Measurements from ENCODE around the gene CA11.
"Not testable (repeated sequence)": the region's sequence is repeated elsewhere in the genome, so short reads cannot be mapped to it uniquely, and the experiment has no call there.

Gene CA11

DNA sequence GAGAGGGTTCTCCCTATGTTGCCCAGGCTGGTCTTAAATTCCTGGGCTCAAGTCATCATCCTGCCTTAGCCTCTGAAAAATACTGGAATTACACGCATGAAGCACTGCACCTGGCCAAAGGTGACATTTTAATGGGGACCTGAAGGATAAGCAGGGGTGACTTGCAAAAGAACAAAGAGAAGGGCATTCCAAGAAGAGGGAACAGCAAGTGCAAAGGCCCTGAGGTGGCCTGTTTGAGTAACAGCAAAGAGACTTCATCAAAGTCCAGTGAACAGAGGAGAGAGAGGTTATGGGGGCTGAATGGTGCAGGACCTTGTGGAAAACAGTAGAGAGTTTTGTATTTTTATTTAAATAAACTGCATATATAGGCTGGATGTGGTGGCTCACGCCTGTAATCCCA is 4.1 kb downstream of the CA11 start:
- no peak for DNase-seq (ENCODE audit: low spot score)

DNA sequence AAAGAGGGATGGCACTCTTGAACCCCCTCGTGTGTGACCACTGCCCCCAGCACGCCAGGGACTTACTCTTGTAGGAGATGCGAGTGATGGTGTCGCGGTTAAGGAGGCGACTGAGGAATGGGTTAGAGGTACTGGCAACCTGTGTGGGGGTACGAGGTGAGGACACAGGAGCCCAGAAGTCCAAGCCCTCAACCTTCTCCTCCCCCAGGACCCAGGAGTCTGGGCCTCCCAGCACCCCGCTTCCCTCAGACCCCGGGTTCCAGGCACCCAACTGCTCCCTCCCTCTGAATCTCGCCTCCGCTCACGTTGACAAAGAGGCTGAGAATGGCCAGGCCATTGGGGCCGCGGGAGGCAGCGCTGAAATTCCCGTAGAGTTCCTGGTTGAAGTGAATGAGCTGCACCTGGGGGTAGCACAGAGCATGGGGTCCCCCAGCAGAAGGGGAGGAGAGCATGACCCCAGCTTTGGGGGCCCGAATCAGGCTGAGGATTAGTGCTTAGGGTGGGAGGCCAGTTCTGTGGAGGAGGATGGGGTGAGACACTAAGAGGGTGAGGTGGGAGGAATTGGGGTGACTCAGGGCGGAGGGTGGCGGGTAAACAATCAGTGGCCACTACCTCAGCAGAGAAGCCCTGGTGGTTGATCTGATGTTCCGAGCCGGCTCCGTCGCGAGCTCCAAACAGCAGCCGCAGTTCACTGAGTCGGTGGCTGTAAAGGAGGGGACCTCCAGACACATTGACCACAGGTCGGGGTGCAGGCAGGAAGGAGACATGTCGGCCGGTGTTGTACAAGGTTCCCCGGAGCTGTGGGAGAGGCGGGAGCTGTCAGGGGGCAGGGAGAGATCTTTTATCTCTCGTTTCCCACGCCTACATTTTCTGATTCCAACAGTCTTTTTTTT is 6.3 kb downstream of the CA11 start:
- DNase-seq (ENCODE audit: low spot score): no peak

DNA sequence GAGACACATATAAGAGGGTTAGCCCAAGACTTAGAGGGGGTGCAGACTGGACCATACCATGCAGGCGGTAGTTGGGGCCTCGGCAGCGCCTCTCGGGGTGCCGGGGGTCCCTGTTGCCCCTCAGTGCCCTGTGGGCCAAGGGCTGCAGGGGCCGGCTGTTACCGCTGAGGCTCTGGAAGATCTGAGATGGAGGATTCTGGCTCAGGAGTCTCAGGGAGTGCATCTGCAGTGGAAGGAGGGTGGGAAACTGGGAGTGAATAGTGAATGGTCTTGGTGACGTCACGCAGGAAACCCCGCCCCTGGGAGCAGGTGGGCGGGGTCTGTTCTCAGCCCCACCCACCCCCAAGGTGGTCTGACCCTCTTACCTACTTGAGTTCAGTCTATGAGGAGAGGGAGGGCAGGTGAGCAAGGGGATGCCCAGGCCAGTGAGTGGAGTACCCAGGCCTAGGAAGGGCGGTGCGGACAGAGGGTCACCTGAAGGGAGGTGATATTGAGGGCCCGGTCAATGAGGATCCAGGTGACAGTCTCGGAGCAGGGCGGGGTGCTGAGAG is 7.1 kb downstream of the CA11 start:
- peak; percentile 60 for DNase-seq (ENCODE audit: low spot score)

DNA sequence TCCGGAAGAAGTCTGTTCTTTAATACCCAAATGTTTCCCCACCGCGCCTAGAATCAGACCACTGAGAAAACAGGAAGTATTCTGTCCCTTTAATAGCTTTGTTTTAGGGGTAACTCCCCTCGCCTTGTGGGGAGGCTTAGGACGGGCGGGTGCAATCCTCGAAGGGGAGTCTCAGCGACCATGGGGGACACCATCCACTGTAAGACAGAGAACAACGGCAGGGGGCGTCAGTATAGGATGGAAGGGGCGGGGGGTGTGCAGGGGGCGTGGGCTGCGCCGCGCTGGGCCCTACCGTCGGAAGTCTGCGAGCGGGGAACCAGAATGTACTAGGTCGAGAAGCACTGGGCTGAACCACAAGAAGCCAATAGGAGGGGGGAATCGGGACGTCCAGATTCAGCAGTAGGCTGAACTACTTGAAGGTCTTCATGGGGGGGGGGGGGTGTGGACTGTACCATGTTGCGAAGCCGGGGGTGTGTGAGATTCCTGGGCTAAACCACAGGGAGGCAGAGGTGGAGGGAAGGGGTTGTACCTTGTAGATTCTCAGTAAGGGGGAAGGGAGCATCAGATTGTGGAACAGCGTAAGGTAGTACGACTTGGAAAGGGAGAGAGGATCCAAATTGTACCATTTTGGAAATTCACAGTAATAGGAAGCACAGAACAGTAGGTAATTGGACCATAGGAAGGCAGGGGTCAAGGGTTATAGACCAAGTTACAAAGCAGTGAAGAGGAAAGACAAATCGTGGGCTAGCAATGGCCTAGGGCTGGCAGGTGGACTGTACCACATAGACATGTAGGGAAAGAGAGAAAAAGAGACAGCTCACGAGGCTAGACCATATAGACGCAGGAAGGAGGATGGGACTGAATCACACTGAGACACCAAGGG is 7.8 kb downstream of the CA11 start:
- peak; percentile 73 for DNase-seq (ENCODE audit: low spot score)

DNA sequence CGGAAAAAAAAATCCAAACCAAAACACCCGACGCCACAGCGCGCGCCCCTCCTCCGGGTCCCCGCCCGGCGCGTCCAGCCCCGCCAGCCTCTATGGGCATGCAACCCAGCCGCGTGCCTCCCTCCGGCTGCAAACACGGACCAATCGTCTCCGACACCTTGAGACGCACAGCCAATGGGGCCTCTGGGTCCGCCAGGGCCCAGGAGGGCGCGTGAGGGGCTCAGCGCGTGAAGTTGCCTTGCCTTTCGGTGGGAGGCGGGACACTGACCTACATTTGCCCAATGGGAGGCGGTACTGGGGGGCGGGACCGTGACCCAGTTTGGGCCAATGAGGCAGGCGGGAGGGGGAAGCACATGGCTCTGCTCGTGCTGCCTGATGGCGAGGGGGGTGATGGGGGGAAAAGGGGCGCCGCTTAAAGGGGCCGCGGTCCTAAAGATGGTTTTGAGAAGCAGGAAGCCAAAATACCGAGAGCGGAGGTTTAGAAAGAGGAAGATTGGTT is 8.5 kb downstream of the CA11 start:
- peak; percentile 83 for DNase-seq (ENCODE audit: low spot score)

DNA sequence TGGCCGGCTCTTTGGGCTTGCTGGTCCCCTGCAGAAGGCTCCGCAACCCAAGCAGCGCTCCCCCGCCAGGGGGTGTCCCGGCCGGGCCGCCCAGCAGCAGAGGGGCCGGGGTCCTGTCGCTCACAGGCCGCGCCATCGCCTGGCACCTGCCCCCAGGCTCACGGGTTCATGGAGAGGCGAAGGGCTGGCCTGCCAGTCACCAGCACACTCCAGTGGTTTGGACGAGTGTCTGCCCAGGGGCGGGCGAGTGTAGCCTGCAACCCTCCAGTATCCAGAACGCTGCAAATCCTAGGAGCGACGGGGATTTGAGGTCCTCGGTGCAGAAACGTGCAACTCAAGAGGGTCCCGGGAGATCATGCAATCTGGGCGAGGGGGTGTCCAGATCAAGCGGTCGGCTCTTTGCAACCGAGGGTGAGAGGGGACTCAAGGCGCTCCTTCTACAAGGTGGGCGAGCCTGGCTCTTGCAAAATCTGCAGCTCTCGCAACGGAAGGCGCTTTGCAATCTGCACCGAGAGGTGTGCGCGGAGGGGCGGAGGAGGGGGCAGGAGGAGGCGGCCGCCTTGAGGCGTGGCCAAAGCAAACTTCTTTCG is 9.0 kb downstream of the CA11 start, which contains the start of gene DBP:
TSS of gene DBP (minus strand) at position 521 of the 590 bp plus-strand sequence. CDS start at position 136, 385 bp downstream.
- no peak for DNase-seq (ENCODE audit: low spot score)

DNA sequence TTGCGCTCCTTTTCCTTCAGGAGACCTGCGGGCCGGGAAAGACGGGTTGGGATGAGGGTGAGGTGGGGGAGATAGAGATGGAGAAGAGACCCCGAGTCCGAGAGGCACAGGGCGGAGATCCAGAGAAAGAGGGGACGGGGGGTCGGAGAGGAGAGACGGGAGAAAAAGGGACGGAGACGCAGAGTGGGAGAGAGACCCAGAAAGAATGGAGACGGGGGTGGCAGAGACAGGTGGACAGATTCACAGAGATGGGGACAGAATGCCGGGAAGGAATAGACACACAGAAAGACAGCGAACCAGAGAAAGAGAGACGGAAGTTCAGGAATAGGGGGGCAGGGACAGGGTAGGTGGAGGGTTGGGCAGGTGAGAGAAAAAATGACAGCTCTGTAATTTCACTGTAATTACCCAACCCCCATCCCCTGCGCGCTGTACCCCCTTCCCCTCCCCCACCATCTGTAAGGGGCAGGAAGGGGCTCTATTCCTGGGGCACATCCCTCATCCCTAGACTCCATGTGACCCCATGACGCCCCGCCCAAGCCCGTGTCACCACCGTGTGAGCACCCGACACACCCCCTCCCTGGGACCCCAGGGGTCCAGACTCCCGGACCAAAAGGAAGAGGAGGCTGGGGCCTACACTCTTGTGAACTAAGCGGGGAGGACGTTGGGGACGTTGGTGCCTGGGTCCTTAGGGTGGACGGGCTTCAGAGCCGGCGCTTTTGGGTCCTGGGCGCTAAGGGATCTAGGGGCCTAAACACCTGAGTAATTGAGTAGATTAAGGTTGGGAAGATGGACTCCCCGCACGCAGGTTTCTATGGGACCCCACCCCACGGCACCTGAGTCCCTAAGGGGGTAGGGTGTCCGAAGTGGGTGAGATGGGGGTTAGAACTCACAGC is 9.8 kb downstream of the CA11 start:
- DNase-seq (ENCODE audit: low spot score): no peak

DNA sequence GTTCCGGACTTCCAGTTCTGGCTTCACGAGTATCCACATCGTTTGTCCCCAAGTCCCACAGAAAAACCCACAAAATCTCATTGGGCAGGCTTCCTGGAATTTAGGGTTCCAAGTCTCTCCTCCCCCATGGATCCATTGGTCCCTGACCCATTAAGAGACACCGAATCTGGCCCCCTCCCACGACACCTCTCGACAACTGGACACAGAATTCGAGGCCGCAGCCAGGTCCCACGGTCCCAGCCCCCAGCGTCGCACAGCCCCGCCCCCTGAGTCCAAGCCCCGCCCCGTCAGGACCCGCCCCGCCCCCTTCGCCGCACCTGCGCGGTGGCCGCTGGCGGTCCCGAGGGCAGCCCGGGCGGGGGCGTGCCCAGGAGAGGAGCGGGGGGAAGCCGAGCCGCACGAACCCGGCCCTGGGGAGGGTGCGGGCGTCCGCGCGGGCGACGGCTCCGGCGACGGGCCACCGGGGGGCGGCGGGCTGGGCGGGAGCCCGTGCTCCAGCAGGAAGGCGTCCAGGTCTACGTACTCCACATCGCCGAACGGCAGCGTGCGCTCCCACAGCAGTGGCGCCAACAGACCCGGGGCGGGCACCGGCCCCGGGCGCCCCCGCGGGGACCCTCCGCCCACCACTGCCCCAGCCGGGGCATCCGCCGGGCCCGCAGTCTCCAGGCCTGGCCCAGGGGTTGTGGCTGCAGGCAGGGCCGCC is 10.6 kb downstream of the CA11 start:
- peak; percentile 66 for DNase-seq (ENCODE audit: low spot score)

DNA sequence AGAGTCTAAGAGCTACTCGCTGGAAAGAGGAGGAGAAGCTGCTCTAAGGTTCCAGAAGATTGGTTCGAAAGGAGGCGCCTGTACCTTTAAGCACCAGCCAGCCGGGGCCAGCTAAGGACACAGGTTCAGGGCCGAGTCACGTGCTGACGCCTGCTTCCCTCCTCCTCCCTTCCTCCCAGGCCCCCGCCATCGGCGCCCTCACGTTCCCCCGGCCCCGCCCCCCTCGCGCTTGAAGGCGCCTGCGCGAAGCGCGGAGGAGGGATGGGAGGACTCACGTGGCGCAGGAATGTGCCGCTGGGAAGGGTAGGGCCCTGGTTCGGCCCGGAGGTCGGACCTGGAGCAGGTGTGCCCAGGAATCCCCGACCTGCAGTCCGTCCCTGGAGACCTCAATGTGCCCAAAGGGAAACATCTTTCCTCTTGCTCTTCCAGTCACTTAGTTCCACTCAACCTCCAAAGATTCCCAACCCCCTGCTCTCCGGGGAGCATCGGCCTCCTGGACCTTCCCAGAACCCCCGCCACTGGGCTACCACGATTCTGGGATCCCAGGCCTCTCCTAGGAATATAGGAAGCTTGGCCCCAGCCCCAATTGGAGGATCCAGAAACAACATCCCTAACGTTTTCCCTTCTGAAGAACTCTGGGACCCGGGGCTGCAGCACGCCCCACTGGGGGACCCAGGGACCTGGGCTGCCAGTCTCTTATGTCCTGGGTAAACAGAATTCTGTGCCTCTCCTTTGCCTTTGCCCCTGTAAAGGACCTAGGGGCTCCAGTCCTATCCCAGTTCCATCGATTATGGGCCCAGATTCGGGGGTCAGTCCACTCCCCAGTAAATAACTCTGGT is 11.3 kb downstream of the CA11 start:
- peak; percentile 65 for DNase-seq (ENCODE audit: low spot score)

DNA sequence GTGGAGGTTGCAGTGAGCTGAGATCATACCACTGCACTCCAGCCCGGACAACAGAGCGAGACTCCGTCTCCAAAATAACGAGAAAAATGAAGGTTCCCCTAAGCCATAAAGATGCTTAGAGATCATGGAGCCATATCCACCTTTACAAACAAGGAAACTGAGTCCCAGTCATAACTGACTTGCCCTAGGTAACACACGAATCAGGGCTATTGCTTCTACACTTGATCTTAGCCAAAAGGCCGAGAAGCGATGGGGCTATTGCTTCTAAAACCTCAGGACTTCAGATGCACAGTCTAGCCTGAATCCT is 12.0 kb downstream of the CA11 start:
- no peak for DNase-seq (ENCODE audit: low spot score)

DNA sequence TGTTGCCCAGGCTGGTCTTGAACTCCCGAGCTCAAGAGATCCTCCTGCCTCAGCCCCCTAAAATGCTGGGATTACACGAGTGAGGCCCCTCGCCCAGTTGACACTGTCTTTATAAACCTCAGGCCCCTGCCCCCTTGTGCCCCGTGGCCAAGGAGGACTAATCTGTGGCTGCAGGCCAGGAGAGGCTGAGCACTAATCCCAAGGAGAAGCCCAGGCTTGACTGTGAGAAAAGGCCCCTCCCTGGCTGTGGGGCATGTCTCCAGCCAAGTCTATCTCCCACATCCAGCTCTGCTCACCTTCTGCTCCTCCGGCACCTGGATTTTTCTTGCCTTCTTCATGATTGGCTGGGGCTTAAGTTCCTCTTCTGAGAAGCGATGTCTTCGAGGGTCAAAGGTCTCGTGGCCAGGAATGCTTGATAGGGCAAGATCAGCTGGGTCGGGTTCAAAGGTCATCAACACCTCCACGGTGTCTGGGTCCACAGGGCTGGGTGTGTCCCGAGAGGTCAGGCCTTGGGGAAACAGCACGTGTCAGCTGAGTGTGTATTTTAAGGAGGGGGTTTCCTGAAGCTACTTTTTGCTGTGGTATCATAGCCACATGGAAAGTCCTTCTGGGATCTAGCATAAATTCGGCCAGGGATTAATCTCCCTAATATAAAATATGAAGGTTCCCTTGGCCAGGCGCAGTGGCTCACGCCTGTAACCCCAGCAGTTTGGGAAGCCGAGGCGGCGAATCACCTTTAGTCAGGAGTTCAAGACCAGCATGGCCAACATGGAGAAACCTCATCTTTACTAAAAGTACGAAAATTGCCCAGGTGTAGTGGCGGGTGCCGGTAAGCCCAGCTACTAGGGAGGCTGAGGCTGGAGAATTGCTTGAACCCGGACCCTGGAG is 12.6 kb downstream of the CA11 start:
- no peak for DNase-seq (ENCODE audit: low spot score)

DNA sequence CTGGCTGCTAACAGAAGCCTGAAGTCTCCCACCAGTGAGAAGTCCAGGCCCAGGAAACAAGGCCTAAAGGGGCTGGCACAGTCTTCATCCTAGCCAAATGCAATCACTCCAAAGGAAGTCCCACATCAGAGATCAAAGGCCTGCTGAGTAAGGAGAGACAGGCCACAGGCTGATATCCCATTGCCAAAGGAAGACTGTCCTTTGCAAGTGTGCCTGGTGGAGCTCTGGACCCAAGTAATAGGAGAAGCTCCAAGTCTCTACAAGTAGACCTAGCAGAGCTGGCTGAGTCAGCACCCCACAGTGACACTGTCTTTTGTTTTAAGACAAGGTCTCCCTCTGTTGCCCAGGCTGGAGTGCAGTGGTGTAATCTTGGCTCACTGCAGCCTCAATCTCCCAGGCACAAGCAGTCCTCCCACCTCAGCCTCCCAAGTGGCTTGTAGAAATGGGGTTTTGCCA is 13.3 kb downstream of the CA11 start:
- no peak for DNase-seq (ENCODE audit: low spot score)

DNA sequence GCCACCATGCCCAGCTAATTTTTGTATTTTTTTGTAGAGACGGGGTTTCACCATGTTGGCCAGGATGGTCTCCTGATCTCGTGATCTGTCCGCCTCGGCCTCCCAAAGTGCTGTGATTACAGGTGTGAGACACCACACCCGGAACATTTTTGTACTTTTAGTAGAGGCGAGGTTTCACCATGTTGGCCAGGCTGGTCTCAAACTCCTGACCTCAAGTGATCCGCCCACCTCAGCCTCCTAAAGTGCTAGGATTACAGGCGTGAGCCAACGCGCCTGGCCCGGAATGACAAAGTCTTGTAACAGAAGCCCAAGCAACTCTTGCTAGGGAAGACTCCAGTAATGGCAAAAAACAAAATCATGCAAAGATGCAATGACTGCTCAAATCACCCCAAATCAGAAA is 13.7 kb downstream of the CA11 start:
- DNase-seq (ENCODE audit: low spot score): not testable (repeated sequence)

DNA sequence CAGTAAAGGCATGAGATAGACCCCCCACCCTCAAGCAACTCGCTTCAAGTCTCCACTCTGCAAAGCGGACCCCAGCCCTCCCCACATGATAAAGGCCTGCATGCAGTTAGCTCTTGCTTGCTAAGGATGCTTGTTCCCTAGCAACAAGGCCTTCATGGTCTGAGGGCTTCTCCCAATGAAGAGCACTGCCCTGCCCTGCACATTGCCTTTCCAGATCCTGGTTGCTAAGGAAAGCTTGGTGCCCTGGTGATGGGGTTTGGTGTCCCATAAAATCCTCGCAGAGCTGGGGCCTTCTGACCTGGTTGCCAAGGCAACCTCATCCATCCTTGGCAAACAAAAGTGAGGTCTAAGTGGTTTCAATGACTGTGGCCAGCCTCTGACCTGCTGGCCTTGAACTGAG is 14.8 kb downstream of the CA11 start:
- no peak for DNase-seq (ENCODE audit: low spot score)

DNA sequence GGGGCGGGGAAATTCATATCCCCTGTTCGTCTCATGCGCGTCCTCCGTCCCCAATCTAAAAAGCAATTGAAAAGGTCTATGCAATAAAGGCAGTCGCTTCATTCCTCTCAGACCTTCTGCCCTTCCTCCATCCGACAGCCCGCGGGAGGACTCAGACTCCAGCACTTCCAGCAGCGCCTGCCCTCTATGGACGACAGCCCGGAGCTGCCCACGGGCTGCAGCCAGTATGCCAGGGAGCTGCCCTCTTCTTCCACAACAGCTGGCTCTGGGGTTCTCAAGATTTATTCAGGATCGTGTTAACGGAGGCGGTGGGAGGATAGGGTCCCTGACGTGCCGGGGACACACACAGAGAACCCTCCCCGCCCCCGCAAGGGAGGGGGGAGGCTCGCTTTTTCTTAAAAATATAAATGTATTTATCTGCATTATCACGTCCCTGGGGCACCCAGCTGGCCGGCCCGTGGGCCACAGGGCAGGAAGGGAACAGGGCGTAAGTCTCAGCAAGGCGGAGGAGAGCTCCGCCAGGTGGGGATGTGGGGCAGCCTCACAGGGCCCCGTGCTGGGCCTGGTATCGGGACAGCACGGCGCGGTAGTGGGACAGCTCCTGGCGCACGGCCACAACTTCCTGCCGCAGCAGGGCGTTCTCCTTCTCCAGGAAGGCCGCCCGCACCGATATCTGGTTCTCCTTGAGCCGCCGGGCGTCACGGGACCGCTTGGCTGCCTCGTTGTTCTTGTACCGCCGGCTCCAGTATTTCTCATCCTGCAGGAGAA is 15.5 kb downstream of the CA11 start:
- DNase-seq (ENCODE audit: low spot score): no peak

DNA sequence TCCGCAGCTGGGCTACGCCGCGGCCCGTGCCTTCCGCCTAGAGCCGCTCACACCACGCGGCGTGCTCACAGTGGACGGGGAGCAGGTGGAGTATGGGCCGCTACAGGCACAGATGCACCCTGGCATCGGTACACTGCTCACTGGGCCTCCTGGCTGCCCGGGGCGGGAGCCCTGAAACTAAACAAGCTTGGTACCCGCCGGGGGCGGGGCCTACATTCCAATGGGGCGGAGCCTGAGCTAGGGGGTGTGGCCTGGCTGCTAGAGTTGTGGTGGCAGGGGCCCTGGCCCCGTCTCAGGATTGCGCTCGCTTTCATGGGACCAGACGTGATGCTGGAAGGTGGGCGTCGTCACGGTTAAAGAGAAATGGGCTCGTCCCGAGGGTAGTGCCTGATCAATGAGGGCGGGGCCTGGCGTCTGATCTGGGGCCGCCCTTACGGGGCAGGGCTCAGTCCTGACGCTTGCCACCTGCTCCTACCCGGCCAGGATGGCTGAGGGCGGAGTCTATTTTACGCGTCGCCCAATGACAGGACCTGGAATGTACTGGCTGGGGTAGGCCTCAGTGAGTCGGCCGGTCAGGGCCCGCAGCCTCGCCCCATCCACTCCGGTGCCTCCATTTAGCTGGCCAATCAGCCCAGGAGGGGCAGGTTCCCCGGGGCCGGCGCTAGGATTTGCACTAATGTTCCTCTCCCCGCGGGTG is 16.2 kb downstream of the CA11 start:
- DNase-seq (ENCODE audit: low spot score): peak; percentile 76

DNA sequence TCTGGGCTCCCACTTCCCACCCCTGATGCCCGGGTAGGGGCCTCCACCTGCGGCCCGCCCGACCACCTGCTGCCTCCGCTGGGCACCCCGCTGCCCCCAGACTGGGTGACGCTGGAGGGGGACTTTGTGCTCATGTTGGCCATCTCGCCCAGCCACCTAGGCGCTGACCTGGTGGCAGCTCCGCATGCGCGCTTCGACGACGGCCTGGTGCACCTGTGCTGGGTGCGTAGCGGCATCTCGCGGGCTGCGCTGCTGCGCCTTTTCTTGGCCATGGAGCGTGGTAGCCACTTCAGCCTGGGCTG is 16.7 kb downstream of the CA11 start:
- DNase-seq (ENCODE audit: low spot score): no peak

Measured in iPS-NIHi11 (cell line).